GM19025 (cell line): ENCODE results near the gene LRBA.

ENCODE experiments used
- ATAC-seq: cut with Tn5 transposase; IDR thresholded peaks from one replicate; pipeline ENCODE4 v1.9.1; 2021; ENCODE audit warnings: mild to moderate bottlenecking, low read depth, moderate library complexity; ENCODE audit not compliant: unreplicated experiment

LRBA gene

DNA sequence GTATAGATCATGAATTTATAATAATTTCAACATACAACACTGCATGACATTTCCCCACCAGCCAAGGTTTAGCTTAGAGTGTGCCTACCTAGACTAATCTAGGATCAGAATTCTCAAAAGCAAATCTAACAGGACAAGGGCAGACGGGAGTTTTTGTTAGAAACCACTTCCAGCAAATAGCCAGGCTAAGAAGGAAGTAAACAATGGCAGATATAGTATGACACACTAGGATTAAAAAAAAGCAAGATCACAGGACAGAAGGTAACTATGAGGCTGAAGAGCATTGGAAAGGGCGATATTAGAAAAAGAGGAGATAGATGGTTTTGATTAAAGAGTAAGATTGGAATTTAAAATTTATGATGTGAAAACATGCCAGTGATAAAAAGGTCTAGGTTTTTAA is 124.8 kb downstream of the LRBA start:
- ATAC-seq, result no peak

DNA sequence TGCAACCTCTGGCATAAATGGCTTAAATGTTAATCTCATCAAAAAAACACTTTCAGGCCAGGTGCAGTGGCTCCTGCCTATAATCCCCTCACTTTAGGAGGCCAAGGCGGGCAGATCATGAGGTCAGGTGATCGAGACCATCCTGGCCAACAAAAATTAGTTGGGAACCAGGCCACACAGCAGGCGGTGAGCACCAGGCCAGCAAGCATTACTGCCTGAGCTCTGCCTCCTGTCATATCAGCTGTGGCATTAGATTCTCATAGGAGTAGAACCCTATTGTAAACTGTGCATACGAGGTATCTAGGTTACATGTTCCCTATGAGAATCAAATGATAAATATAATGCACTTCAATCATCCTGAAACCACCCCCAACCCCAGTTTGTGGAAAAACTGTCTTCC is 125.8 kb downstream of the LRBA start:
- no peak for ATAC-seq

DNA sequence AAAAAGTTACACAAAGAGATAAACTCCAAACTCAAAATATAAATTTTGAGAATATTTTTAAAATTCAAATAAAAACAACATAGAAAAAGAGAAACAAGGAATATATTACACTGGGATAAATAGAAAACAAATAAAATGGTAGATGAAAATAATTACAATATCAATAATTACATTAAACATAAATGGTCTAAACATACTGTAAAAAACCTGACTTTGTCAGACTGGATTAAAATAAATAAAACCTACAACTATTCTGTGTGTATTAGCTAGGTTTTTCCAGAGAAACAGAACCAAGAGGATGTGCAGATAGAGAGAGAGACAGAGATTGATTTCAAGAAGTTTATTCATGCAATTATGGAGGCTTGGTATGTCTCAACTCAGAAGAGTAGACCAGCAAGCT is 126.5 kb downstream of the LRBA start:
- no peak for ATAC-seq

DNA sequence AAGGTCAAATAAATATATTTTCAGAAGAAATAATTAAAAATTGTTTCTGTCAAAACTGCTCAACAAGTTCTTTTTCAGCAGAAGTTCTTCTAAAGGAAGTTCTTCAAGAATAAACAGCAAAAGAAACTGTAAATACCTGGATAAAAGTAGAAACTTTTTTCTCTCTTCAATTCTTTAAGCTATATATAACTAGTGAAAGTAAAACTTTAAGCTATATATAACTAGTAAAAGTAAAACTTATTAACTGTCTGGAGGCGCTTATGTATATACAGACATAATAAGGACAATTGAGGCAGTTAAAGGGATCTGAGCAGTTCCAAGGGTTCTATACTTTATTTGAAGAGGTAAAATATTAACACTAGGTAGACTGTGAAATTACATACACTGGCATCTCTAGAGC is 126.9 kb downstream of the LRBA start:
- no peak for ATAC-seq

DNA sequence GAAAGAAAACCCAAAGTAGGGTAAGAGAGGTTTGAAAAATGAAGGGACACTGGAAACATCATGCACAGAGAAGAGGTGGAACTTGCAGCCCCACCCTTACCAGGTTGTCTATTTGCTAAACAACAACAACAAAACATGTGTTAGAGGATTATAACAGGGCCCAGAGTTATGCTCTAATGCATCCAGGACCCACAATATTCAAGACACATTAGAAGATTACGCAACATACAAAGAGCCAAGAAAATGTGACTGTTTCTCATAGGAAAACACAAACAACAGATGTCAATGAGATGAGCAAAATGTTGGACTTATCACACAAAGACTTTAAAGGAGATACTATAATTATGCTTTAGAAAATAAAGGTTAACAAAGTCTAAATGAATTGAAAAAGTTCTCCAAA is 128.5 kb downstream of the LRBA start:
- no peak for ATAC-seq

DNA sequence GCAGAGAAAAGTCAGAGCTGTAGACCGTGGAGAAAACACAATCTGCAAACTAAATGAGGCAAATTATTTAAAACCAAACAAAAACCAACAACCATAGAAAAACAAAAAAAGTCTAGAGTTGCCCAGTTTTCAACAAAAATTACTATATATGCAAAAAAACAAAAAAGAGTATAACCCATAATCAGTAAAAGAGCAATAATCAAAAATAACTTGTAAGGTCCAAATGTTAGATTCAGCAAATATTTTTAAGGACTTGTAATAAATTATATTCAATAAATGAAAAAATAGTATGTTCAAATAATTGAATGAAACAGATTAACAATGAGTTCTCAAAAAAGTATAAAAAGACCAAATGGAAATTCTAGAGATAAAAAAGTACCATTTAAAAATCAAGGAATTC is 130.5 kb downstream of the LRBA start:
- no peak for ATAC-seq

DNA sequence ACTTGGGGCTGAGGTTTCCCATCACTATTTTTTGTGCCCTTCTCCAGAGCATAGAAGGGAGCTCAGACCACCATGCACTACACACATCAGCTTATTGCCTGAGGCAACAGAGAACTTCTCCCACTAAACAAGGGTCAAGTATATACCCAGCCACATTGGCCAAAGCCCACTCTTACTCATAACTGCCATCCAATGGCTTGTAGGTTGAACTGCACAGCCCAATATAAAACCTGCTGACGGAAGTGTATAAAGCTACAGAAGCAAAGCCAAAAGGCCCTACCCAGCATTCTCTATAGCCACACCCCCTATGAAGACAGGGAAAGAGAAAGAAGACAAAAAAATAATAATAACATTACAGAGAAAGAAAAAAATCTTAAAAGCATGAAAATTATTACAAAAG is 139.7 kb downstream of the LRBA start:
- no peak for ATAC-seq

DNA sequence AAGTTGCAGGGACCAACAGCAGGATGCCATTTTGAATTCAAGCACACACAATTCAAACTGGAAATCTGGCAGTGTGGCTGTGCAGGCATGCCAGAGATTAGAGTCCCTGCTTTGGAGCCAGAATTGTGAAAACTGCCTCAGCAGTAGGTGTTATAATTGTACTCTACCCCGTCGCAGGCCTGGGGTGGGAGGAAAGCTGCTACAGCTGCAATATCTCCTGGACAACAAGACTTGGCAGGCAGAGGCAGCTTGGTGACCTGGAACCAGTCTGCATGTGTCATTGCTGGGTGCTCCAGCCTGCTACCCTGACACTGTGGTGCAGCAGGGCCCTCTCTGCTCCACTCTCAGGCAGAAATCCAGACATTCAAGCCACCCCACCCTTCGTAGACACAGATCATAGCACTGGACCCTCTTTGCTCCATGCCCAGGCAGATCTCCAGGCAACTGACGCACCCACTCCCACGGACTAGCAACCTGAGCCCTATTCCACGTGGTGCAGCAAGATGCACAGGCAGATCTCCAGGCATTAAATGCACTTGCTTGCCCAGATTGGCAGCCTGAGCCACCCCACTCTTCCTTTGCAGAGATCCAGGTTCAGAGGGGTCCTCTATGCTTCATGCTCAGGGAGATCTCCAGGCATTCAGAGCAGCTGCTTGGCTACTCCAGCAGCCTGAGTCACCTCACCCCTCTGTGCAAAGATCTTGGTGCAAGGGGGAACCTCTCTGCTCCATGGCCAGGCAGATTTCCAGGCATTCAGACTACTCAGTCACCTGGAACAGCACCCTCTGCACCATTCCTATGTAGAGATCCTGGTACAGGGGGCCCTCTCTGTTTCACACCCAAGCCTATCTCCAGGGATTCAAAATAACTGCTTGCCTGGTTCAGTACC is 140.5 kb downstream of the LRBA start:
- no peak for ATAC-seq

DNA sequence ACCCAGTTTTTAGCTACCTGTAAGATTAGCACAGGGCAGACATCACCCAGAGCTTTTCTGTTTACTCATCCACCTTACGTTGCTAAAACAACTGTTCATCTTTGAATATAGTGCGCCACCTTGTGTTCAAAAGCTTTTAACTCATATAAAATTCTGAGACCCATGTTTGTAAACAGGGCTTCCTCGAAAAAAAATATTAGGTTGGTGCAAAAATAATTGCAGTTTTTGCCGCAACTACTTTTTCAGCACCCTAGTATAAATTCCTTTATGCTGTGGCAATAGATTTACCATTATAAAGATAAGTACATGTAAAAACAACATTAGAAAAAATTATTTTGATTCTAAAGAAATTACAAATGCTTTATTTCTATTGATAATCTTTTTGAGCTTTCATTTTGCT is 147.9 kb downstream of the LRBA start:
- peak; percentile 53 for ATAC-seq

DNA sequence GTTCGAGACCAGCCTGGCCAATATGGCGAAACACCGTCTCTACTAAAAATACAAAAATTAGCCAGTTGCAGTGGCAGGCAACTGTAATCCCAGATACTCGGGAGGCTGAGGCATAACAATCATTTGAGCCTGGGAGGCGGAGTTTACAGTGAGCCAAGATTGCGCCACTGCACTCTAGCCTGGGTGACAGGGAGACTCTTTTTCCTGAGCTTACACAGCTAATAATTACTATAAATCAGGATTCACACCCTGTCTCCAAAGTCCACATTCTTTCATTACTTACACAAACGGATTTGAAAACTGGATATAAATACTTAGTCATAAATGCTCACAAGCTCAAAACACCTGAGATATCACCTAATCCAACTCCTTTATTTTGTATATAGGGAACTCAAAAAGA is 151.6 kb downstream of the LRBA start:
- ATAC-seq, result no peak

DNA sequence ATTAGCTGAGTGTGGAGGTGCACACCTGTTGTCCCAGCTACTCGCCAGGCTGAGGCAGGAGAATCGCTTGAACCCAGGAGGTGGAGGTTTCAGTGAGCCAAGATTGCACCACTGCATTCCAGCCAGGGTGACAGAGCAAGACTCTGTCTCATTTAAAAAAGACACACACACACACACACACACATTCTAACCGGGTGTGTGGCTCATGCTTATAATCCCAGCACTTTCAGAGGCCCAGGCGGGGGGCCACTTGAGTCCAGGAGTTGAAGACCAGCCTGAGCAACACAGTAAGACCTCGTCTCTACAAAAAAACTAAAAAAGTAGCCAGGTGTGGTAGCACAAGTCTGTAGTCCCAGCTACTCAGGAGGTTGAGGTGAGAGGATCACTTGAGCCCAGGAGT is 152.3 kb downstream of the LRBA start:
- no peak for ATAC-seq

DNA sequence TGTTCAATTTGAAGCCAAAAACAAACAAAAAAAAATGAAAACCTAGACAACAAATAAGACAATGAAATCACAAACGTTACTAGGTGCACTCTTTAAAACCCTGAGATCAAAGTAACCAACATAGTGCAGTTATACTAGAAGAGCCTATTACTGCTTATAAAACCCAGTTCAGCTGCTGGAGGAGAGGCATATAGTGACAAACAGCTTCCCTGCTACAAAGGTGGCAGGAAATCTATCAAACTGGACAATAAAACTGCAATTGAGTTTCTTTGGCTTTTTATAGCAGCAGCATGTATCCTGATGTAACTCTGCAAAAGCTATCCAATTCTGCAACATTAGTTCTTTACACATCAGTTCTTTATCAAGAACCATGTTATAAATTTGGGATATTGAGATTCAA is 155.6 kb downstream of the LRBA start:
- no peak for ATAC-seq

DNA sequence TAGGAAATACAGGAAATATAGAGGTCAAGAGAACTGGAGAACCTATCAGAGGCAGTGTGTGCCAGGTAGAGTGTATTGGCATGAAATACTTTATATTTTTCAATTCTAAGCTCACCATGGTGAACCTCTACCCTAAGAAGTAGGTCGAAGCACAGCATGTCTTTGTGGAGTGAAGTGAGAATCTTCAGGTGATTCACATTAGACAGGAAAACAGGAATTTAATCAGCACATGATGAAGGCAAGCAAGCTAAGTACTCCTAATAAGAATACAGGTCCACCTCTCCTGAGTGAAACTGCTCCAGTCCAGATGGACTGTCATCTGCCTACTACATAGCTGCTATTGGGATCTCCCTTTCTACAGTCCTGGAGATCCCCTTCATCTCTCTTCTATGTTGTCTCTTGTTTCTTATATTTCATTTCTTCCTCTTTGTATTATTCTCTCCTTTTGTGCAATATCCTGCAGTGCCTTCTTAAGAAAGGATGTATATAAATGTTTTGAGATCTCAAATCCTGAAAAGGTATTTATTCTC is 159.0 kb downstream of the LRBA start:
- no peak for ATAC-seq

DNA sequence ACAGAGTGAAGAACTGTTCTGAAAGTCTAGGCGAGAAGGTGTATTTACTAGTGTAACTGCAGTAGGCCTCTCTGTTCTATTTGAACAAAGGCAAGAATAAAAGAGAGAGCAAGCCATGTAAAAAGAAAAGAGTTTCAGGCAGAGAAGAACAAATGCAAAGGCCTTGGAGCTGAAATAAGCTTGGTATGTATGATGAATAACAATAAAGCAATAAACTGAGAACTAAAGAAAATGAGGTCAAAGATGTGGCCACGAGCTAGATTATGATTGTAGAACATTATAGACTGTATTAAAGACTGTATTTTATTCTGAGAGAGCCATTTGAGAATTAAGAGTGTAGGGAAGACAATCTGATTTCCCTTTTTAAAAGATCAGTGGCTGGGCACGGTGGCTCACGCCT is 160.5 kb downstream of the LRBA start:
- no peak for ATAC-seq

DNA sequence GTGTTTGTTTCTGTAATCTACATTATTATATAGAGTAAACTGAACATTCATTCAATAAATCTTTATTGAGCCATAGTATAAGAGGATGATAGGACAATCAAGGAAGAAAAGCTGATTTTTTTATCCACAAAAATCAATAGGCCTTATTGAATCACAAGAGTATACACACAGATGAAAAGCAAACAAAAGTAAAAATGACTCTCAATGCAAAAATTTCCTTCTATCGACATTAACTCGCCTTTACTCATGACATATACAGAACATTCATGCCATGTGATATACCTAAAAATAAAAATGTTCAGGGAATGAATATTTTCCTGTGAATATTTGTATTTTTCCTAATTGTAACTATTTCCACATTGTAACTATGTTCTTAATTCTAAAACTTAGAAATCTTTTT is 161.2 kb downstream of the LRBA start:
- ATAC-seq, result no peak

DNA sequence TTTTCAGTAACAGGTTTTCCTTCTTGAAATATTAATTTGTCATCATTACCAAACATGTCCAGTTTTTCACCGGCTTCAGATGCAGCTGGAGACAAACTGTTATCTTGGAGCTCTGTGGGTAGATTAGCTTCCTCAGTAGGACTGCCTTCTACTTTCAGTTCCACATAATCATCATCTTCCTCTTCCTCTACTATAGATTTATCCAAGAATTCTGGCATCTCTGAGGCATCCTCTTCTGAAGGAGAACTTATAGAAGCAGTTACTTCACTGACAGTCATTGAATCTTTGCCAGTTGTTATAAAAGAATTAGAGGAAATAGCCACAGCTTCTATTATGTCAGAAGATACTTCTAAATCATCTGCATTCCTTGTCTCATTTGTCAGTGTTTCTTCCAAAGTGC is 162.9 kb downstream of the LRBA start:
- no peak for ATAC-seq

DNA sequence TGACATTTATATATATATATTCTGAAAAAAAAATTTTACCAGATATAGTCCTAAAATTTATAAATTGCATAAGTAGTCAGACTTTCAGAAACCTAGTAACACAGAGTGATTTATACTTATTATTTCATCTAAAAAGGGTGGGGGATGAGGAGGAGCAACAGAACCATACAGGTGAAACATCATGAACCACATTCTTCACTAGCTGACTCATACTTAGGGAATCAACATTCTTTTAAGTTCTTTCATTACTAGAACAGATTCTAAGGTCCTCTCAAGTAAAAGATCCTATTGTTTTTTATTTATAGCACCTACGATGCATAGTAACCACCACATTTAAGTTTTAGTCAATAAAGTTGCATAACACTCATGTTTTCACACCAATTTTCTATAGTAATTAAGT is 166.1 kb downstream of the LRBA start:
- ATAC-seq, result no peak

DNA sequence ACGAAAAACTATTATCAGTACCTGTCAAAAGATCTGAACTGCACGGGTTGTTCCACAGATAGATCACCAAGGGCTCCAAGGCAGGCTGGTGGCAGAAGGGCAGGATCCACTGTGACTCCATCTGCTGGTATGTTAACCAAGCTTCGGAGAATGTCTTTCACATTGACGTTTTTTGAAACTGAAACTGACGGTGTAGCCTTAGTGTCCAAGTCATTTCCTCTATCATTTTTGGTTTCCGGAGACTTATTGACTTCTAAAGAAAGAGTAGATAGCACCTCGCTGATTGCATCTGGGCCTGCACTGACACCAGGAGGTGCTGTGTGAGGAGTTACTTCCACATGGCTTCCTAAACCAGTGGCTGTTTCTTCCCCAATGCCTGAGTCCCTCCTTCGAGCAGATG is 186.9 kb downstream of the LRBA start:
- peak; percentile 93 for ATAC-seq

DNA sequence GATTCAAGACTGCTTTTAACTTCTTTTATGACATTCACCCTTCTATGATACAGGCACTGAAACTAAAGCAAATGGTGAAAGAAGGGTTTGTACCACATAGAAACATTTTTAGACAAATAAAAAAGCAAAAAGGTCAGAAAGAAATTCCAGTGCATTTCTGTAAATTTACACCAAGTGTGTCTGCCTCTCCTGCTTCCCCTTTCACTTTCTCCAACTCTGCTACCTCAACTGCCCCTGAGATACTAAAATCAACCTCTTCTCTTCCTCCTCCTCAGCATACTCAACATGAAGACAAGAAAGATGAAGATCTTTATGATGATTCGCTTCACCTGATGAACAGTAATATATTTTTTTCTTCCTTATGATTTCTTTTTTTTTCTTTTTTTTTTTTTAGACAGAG is 187.9 kb downstream of the LRBA start:
- no peak for ATAC-seq

DNA sequence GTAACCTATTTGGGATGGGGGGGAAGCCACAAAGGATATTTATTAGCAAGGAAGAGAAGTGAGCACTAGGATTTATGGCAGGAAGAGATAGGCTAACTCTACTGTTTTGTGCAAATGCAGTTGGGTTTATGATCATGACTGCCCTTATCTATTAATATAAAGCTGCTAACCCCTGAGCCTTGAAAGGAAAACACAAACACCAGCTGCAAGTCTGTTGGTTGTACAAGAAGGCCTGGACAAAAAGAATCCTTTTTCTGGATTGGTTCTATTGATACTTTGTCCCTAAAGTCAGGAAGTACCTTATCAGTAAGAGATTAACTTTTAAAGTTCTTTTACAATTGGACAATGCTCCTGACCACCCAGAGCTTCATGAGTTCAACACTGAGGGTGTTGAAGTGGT is 188.8 kb downstream of the LRBA start:
- no peak for ATAC-seq

DNA sequence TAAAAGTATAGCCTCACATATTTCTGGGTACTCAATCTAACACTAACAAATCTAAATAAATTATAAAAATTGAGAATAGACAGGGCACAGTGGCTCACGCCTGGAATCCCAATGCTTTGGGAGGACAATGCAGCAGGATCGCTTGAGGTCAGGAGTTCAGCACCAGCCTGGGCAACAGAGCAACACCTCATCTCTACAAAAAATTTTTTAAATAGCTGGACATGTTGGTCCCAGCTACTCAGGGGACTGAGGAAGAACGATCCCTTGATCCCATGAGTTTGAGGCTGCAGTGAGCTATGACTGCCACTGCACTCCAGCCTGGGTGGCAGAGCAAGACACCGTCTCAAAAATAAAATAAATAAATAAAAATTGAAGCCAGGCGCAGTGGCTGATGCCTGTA is 192.7 kb downstream of the LRBA start:
- no peak for ATAC-seq

DNA sequence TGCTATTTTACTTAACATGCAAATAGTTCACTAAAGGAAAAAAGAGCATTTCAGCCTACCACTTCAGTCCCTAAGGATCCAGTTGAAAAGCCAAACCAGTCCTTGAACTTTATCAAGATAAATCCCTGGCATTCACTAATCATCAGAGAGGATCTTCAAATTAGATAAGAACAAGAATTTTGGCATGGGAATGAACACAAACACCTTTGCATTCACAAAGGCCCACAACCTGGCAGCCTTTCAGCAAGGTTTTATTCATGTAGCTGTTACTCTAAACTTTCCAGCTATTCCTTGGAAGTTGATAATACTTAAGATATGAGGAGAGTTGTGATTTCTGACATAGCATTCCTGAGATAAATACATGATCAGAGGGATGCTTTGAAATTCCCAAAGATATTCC is 193.4 kb downstream of the LRBA start:
- ATAC-seq, result no peak
